SK-N-MC (cell line): ENCODE data around the gene PIK3CD.
"Not testable (repeated sequence)": the region's sequence is repeated elsewhere in the genome, so short reads cannot be mapped to it uniquely, and the experiment has no call there.

Experiments
- DNase-seq: peaks from one replicate; pipeline ENCODE4 v3.0.0-alpha.2; 2011; ENCODE audit warnings: low read depth, low spot score
- H3K27ac ChIP-seq: fragments of 200-600 bp; sonication (generic); 2 replicates; pipeline ENCODE4 v1.5.1; 2016; ENCODE audit warnings: mixed run types
- H3K36me3 ChIP-seq: fragments of 200-600 bp; sonication (generic); 2 replicates; pipeline ENCODE4 v1.6.1; 2017; ENCODE audit warnings: antibody characterized with exemption, low read length, mixed read lengths; ENCODE audit not compliant: insufficient read depth
- H3K4me3 ChIP-seq: fragments of 200-600 bp; sonication (generic); 2 replicates; pipeline ENCODE4 v1.5.1; 2016
- H3K9ac ChIP-seq: fragments of 200-600 bp; sonication (generic); 2 replicates; pipeline ENCODE4 v1.8.0; 2017; ENCODE audit warnings: mixed run types, mixed read lengths; ENCODE audit not compliant: insufficient read length
- H3K9me3 ChIP-seq: fragments of 200-600 bp; sonication (generic); 2 replicates; pipeline ENCODE4 v1.6.1; 2017; ENCODE audit warnings: low read depth, mild to moderate bottlenecking, antibody characterized with exemption, low read length, moderate library complexity, mixed read lengths
- EZH2 ChIP-seq: fragments of 200-600 bp; sonication (generic); IDR thresholded peaks from one replicate; pipeline ENCODE4 v1.6.1; 2017; ENCODE audit warnings: antibody characterized with exemption
- FOXP2 ChIP-seq: optimal IDR thresholded peaks from 2 replicates; pipeline ENCODE3; 2011; ENCODE audit warnings: mild to moderate bottlenecking, moderate library complexity; ENCODE audit not compliant: insufficient read depth; ENCODE audit errors: extremely low read length, control extremely low read depth
- POLR2AphosphoS5 ChIP-seq: IDR thresholded peaks from 2 replicates; pipeline ENCODE4 v1.6.1; 2012; ENCODE audit warnings: mild to moderate bottlenecking, low read depth, low read length, borderline replicate concordance

PIK3CD gene

GRCh38 chr1:9735800-9736199 lies 84.3 kb downstream of the PIK3CD start:
- Histone ChIP-seq H3K9ac (no peak overlapping the region), H3K36me3 (peaks cover 74% of the 10 kb centered on the region), H3K27ac (no peak overlapping the region), H3K4me3 (no peak overlapping the region), H3K9me3 (no peaks in the 10 kb centered on the region)
- TF ChIP-seq EZH2 (no peak), POLR2AphosphoS5 (no peak), FOXP2 (no peak)
- no peak for DNase-seq

DNA sequence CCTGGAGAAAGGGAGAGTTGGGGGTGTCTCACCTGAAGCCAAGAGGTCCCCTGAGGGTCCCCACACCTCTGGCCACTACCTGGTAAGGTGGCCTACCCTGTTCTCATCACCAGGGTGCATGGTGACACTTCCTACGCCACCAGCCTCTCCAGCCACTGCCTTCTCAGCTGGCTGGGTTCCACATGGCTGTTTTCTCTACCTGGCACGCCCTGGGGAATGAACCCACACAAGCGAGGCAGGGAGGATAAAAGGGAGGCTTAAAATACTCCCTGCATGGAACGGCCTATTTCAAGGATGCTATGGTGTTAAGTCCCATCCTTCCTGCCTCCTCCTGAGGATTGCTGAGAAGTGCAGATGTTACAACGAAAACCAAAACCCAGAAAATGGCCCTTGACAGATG lies 84.7 kb downstream of the PIK3CD start:
- Histone ChIP-seq H3K36me3 (peaks cover 74% of the 10 kb centered on the region), H3K4me3 (no peak overlapping the region), H3K9ac (no peak overlapping the region), H3K9me3 (no peaks in the 10 kb centered on the region), H3K27ac (no peak overlapping the region)
- TF ChIP-seq EZH2: no peak
- TF ChIP-seq FOXP2: no peak
- TF ChIP-seq POLR2AphosphoS5: no peak
- DNase-seq: no peak

- Histone ChIP-seq H3K9me3 (no peaks in the 10 kb centered on the region), H3K4me3 (no peak overlapping the region), H3K27ac (no peak overlapping the region), H3K36me3 (peaks cover 72% of the 10 kb centered on the region), H3K9ac (no peak overlapping the region)
- no peak for TF ChIP-seq POLR2AphosphoS5
- no peak for TF ChIP-seq EZH2
- DNase-seq: no peak
These were observed 85.5 kb downstream of the PIK3CD start for GRCh38 chr1:9737057-9737456.

- TF ChIP-seq POLR2AphosphoS5 (no peak), FOXP2 (no peak), EZH2 (no peak)
- H3K9me3 ChIP-seq: no peaks in the 10 kb centered on the region
- H3K36me3 ChIP-seq: peaks cover 68% of the 10 kb centered on the region
- DNase-seq: no peak
- H3K27ac ChIP-seq: no peak overlapping the region
- no peak overlapping the region for H3K4me3 ChIP-seq
- no peak overlapping the region for H3K9ac ChIP-seq
These were observed 86.1 kb downstream of the PIK3CD start for GRCh38 chr1:9737671-9738070.

DNA sequence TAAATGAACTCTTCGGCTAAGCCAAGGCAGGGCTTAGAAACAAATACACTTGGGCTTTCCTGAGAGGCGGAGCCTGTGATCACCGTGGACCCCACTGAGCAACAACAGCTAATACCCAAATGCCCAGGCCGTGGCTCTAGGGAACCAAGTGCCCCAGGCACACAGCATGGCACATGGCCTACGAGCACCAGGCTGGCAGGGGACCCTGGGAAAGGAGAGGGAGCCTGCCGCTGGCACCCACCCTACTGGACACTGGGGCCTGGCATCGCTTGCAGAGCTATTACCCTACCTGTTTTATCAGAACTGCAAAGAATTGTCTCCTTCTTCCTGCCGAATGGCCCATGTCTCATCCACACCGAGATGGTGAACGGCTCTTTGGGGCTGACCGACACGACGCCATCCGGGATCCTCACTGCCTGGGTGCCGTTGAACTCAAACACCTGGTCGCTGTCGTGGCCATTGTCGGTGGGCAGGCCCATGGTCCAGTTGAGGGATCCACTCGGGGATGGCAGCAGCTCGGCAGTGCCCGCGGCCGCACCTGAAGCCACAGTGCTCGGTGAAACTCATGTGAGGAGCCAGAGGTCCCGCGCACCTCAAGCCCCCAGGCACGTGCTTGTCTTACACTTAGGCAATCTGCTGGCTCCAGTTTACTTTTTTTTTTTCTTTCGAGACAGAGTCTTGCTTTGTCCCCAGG lies 92.7 kb downstream of the PIK3CD start:
- DNase-seq: no peak
- Histone ChIP-seq H3K27ac (no peak overlapping the region), H3K36me3 (peaks cover 42% of the 10 kb centered on the region), H3K9ac (no peak overlapping the region), H3K9me3 (no peaks in the 10 kb centered on the region), H3K4me3 (no peak overlapping the region)
- TF ChIP-seq POLR2AphosphoS5 (no peak), EZH2 (no peak), FOXP2 (no peak)

DNA sequence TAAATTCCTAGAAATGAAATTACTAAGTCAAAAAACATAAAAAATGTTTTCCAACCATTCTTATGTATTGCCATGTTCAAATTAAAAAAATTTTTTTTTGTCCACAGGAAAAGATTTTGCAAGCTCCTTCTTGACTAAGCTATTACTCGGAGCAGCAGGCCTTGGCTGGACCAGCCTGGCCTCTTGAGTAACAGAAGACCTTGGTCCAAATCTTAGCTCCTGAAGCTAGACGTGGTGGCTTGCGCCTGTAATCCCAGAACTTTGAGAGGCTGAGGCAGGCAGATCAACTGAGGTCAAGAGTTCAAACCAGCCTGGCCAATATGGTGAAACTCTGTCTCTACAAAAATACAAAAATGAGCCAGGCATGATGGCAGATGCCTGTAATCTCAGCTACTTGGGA lies 94.7 kb downstream of the PIK3CD start:
- no peak overlapping the region for H3K4me3 ChIP-seq
- no peak overlapping the region for H3K27ac ChIP-seq
- TF ChIP-seq POLR2AphosphoS5: no peak
- no peak for TF ChIP-seq FOXP2
- no peak for TF ChIP-seq EZH2
- no peak overlapping the region for H3K9ac ChIP-seq
- no peak for DNase-seq
- H3K36me3 ChIP-seq: peaks cover 40% of the 10 kb centered on the region
- H3K9me3 ChIP-seq: no peaks in the 10 kb centered on the region

DNA sequence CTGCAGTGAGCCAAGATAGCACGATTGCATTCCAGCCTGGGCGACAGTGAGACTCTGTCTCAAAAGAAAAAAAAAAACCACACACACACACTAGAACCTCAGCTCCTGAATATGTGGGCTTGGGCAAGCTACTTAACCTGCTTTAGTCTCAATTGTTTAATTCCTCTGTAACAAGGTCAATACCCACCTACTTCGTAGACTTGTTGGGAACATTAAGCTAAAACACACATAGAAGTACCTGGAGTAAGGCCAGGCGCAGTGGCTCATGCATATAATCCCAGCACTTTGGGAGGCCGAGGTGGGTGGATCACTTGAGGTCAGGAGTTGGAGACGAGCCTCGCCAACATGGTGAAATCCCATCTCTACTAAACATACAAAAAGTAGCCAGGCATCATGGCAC lies 95.1 kb downstream of the PIK3CD start:
- no peak overlapping the region for H3K9ac ChIP-seq
- no peak overlapping the region for H3K4me3 ChIP-seq
- no peak for DNase-seq
- no peaks in the 10 kb centered on the region for H3K9me3 ChIP-seq
- no peak for TF ChIP-seq FOXP2
- no peak for TF ChIP-seq EZH2
- TF ChIP-seq POLR2AphosphoS5: no peak
- H3K27ac ChIP-seq: no peak overlapping the region
- peaks cover 41% of the 10 kb centered on the region for H3K36me3 ChIP-seq

GRCh38 chr1:9748391-9748790 lies 96.9 kb downstream of the PIK3CD start:
- not testable (repeated sequence) for H3K27ac ChIP-seq, H3K4me3 ChIP-seq, H3K9me3 ChIP-seq, DNase-seq, H3K9ac ChIP-seq
- H3K36me3 ChIP-seq: peaks cover 34% of the 10 kb centered on the region

- Histone ChIP-seq H3K27ac (no peak overlapping the region), H3K36me3 (peaks cover 27% of the 10 kb centered on the region; the same call in 1 of the 2 replicates), H3K4me3 (no peak overlapping the region), H3K9me3 (no peaks in the 10 kb centered on the region), H3K9ac (no peak overlapping the region)
- TF ChIP-seq POLR2AphosphoS5 (no peak), EZH2 (no peak), FOXP2 (no peak)
- no peak for DNase-seq
These were observed 97.8 kb downstream of the PIK3CD start for GRCh38 chr1:9749361-9749760.
